ENCODE data around the gene ITPRIP. TPM values are rescaled to one million over a fixed set of nuclear protein-coding genes. Genes with fewer than 3 reads are reported as not detected.

ITPRIP gene
- polyA plus RNA-seq, 3 donors from 2014 or later: 37.0 to 67.8 (median 53.3) TPM

- Mint-ChIP-seq H3K4me1 (peaks cover 19 to 34% of the 10 kb centered on the region in 2 donors), H3K27me3 (ENCODE audit: low read depth in 3 of 3) (peaks cover 0 to 7% (median 5%) of the 10 kb centered on the region in 3 donors), H3K36me3 (peaks cover 0 to 5% (median 0%) of the 10 kb centered on the region in 3 donors), H3K4me3 (no peak overlapping the region), H3K9me3 (no peaks in the 10 kb centered on the region), H3K27ac (no peak overlapping the region)
- DNase-seq: peak; percentile 67 to 76 (median 74)
Measured at GRCh38 chr10:104350127-104350635, 11.9 kb upstream of the ITPRIP start.

GRCh38 chr10:104349623-104350126, 11.4 kb upstream of the ITPRIP start:
- Mint-ChIP-seq H3K4me1 (peaks cover 21 to 36% of the 10 kb centered on the region in 2 donors), H3K27me3 (ENCODE audit: low read depth in 3 of 3) (peaks cover 0 to 7% (median 5%) of the 10 kb centered on the region in 3 donors), H3K36me3 (peaks cover 0 to 5% (median 0%) of the 10 kb centered on the region in 3 donors), H3K4me3 (no peak overlapping the region), H3K27ac (no peak overlapping the region), H3K9me3 (no peaks in the 10 kb centered on the region)
- DNase-seq: no peak

GRCh38 chr10:104348601-104349000, 10.3 kb upstream of the ITPRIP start:
- Mint-ChIP-seq H3K36me3 (peaks cover 0 to 5% (median 0%) of the 10 kb centered on the region in 3 donors), H3K4me3 (no peak overlapping the region), H3K27ac (peak overlapping the region in 2 of 6 donors; percentile 13 to 44), H3K27me3 (ENCODE audit: low read depth in 3 of 3) (peaks cover 0 to 7% (median 3%) of the 10 kb centered on the region in 3 donors), H3K4me1 (peaks cover 21 to 36% of the 10 kb centered on the region in 2 donors), H3K9me3 (no peaks in the 10 kb centered on the region)
- no peak for DNase-seq

DNA sequence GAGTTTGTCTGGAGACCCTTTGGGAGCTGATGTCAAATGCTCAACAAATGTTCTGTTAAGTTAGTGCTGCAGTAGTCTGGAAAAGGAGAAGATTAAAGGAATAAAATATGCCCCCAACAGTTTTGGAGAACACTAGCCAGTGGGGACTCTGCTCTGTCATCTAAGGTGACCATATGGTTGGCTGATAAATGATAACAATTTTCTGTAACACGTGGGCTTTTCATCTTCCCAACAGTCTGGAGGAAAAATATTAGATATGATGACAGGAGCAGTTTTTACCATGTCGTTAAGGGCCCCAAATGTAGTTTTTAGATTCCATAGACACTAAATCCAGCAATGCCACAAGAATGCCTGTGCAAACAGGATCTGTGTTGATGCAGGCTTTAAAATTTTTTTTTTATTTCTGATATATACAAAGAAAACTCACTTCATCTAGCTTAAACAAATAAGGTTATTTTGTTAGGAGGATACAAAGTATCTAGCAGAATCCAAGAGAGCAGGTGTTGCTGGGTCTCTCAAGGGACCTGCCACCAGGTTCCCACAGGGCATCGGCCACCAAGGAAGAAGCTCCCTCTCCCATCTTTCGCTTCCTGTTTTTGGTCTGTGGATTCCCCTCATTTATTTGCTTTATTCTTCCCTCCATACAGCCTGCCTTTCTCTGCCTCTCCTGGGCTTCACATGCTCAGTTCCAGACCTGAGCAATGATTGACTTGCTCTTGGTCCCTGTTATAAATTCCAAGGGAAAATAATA, 9.2 kb upstream of the ITPRIP start:
- no peak for DNase-seq
- Mint-ChIP-seq H3K36me3 (peaks cover 0 to 5% (median 0%) of the 10 kb centered on the region in 3 donors), H3K27me3 (ENCODE audit: low read depth in 3 of 3) (peaks cover 0 to 3% (median 1%) of the 10 kb centered on the region in 3 donors), H3K4me1 (peaks cover 21 to 32% of the 10 kb centered on the region in 2 donors), H3K27ac (peak overlapping the region in 3 of 6 donors; percentile 36 to 55 (median 54)), H3K4me3 (no peak overlapping the region), H3K9me3 (no peaks in the 10 kb centered on the region)

- peaks cover 0 to 5% (median 0%) of the 10 kb centered on the region in 3 donors for H3K36me3 Mint-ChIP-seq
- DNase-seq: peak in 1 of 3 donors; percentile 39
- H3K4me3 Mint-ChIP-seq: peak overlapping the region; percentile 20 to 75 (median 68)
- H3K9me3 Mint-ChIP-seq: no peaks in the 10 kb centered on the region
- H3K27ac Mint-ChIP-seq: peak overlapping the region; percentile 66 to 95 (median 91)
- H3K4me1 Mint-ChIP-seq: peaks cover 21 to 22% of the 10 kb centered on the region in 2 donors
- H3K27me3 Mint-ChIP-seq (ENCODE audit: low read depth in 3 of 3): no peaks in the 10 kb centered on the region
Measured at GRCh38 chr10:104345941-104346340, 7.7 kb upstream of the ITPRIP start.

- peak overlapping the region; percentile 65 to 95 (median 91) for H3K27ac Mint-ChIP-seq
- no peaks in the 10 kb centered on the region for H3K27me3 Mint-ChIP-seq (ENCODE audit: low read depth in 3 of 3)
- H3K4me3 Mint-ChIP-seq: peak overlapping the region in 1 of 5 donors; percentile 6
- DNase-seq: no peak
- H3K4me1 Mint-ChIP-seq: peaks cover 21 to 22% of the 10 kb centered on the region in 2 donors
- H3K36me3 Mint-ChIP-seq: peaks cover 0 to 5% (median 0%) of the 10 kb centered on the region in 3 donors
- no peaks in the 10 kb centered on the region for H3K9me3 Mint-ChIP-seq
Measured at GRCh38 chr10:104345515-104345914, 7.2 kb upstream of the ITPRIP start.

DNA sequence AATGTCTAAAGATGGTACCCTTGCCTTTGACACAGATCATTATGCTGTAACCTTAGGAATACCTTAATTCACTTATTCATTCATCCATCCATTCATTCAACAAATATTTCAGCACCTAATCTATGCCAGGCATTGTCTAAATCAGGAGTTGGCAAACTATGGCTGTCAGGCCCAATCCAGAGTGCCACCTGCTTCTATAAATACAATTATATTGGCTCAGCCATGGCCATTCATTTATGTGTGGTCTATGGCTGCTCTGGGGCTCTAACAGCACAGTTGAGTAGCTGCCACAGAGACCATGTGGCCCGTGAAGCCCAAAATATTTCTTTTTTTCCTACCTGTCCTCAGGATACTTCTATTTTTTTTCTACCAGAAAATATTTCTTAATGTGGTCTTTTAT, 6.0 kb upstream of the ITPRIP start:
- H3K4me3 Mint-ChIP-seq: no peak overlapping the region
- no peak for DNase-seq
- H3K27ac Mint-ChIP-seq: no peak overlapping the region
- H3K4me1 Mint-ChIP-seq: peaks cover 30 to 33% of the 10 kb centered on the region in 2 donors
- peaks cover 0 to 6% (median 2%) of the 10 kb centered on the region in 3 donors for H3K27me3 Mint-ChIP-seq (ENCODE audit: low read depth in 3 of 3)
- H3K36me3 Mint-ChIP-seq: peaks cover 0 to 5% (median 0%) of the 10 kb centered on the region in 3 donors
- H3K9me3 Mint-ChIP-seq: no peaks in the 10 kb centered on the region

DNA sequence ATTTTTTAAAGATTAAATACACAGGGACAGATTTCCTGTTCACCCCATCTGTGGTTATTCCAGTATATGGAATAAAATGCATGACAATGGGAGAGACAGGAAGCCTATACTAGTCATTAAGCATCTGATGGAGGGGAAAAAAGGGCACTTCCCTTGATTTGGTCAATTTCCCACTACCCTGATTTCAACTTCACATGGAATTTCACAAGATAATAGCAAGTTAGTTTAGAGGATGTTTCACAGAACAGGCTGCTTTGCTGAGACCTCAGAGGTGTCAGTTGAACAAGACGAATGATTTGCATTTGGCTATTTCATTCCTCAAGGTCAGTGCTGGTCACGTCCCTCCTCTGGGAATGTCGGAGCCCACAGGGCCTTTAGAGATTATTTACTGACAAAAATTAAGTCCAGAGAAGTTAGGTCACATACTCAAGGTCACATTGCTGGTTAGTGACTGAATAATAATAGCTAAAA, 4.7 kb upstream of the ITPRIP start:
- DNase-seq: no peak
- H3K9me3 Mint-ChIP-seq: no peaks in the 10 kb centered on the region
- H3K36me3 Mint-ChIP-seq: peaks cover 0 to 5% (median 0%) of the 10 kb centered on the region in 3 donors
- peaks cover 9 to 17% (median 9%) of the 10 kb centered on the region in 3 donors for H3K27me3 Mint-ChIP-seq (ENCODE audit: low read depth in 3 of 3)
- H3K4me1 Mint-ChIP-seq: peaks cover 38 to 42% of the 10 kb centered on the region in 2 donors
- no peak overlapping the region for H3K27ac Mint-ChIP-seq
- no peak overlapping the region for H3K4me3 Mint-ChIP-seq

GRCh38 chr10:104340641-104341040, 2.4 kb upstream of the ITPRIP start:
- peaks cover 37 to 44% of the 10 kb centered on the region in 2 donors for H3K4me1 Mint-ChIP-seq
- H3K27ac Mint-ChIP-seq: no peak overlapping the region
- H3K4me3 Mint-ChIP-seq: peak overlapping the region in 4 of 5 donors; percentile 4 to 97 (median 87)
- H3K27me3 Mint-ChIP-seq (ENCODE audit: low read depth in 3 of 3): peaks cover 15 to 27% (median 22%) of the 10 kb centered on the region in 3 donors
- DNase-seq: no peak
- peaks cover 0 to 8% (median 0%) of the 10 kb centered on the region in 3 donors for H3K36me3 Mint-ChIP-seq
- no peaks in the 10 kb centered on the region for H3K9me3 Mint-ChIP-seq

DNA sequence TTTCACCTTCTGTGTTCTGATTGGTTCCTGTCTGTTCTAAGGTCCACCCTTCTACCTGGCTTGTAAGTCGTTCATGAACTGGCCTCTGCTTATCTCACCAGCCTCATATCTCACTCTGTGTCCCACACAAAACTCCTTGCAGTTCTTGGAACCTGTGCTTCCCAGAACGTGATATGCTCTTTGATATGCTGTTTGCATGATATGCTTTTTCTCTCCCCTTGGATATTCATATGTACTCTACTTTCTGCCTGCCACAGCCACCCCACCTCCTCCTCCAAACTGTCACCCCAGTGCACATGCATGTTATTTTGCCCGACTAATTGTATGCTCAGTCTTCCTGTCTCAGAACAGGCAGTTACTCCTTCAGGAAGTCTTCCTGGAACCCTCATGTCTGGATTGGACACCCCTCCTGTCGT, 1.9 kb upstream of the ITPRIP start:
- peaks cover 37 to 44% of the 10 kb centered on the region in 2 donors for H3K4me1 Mint-ChIP-seq
- peak overlapping the region; percentile 58 to 97 (median 95) for H3K4me3 Mint-ChIP-seq
- H3K9me3 Mint-ChIP-seq: no peaks in the 10 kb centered on the region
- peaks cover 15 to 27% (median 22%) of the 10 kb centered on the region in 3 donors for H3K27me3 Mint-ChIP-seq (ENCODE audit: low read depth in 3 of 3)
- peak overlapping the region in 3 of 6 donors; percentile 3 to 72 (median 38) for H3K27ac Mint-ChIP-seq
- peaks cover 0 to 4% (median 0%) of the 10 kb centered on the region in 3 donors for H3K36me3 Mint-ChIP-seq
- DNase-seq: no peak

- Mint-ChIP-seq H3K4me3 (peak overlapping the region; percentile 95 to 100 (median 97)), H3K27ac (peak overlapping the region; percentile 98 to 100 (median 100)), H3K9me3 (no peaks in the 10 kb centered on the region), H3K27me3 (ENCODE audit: low read depth in 3 of 3) (peaks cover 15 to 27% (median 22%) of the 10 kb centered on the region in 3 donors), H3K4me1 (peaks cover 41 to 48% of the 10 kb centered on the region in 2 donors), H3K36me3 (peaks cover 0 to 4% (median 0%) of the 10 kb centered on the region in 3 donors)
- DNase-seq: no peak
Measured at GRCh38 chr10:104339469-104340110, 1.3 kb upstream of the ITPRIP start.

GRCh38 chr10:104337521-104337984, 712 bp downstream of the ITPRIP start:
- no peak for DNase-seq
- H3K27ac Mint-ChIP-seq: peak overlapping the region; percentile 97 to 100 (median 99)
- no peaks in the 10 kb centered on the region for H3K9me3 Mint-ChIP-seq
- H3K36me3 Mint-ChIP-seq: peaks cover 0 to 8% (median 7%) of the 10 kb centered on the region in 3 donors
- H3K27me3 Mint-ChIP-seq (ENCODE audit: low read depth in 3 of 3): peaks cover 20 to 35% (median 34%) of the 10 kb centered on the region in 3 donors
- peak overlapping the region; percentile 95 to 100 (median 97) for H3K4me3 Mint-ChIP-seq
- peaks cover 61 to 68% of the 10 kb centered on the region in 2 donors for H3K4me1 Mint-ChIP-seq

DNA sequence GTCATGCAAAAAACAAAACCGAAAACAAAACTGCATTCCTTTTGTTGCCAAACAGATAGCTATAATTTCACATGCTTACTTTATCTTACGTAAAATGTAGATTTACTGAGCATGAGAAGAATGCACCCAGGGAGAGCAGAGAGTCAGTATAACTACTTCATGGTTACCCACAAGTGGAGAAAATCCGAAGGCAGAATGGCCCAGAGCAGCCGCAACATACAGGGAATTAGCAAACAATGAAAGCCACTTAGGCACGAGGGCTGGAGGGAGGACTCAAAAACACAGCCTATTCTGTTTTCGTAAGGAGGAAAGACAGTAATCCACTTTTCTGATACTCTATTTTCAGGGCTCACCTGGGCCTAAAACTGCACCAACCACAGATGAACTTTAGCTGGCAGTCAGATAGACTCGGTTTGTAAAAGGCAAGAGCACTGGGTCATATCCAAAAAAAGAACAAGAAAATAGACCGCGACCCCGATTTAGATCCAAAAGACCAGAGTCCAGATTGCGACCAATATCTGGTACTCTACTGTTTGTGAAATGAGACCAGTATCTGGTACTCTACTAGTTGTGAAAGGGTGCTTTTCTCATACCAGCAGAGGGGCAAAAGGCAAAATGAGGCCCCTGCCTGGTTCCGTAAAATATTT, 1.3 kb downstream of the ITPRIP start:
- no peak for DNase-seq
- peaks cover under 1 to 8% (median 7%) of the 10 kb centered on the region in 3 donors for H3K36me3 Mint-ChIP-seq
- H3K9me3 Mint-ChIP-seq: no peaks in the 10 kb centered on the region
- H3K27me3 Mint-ChIP-seq (ENCODE audit: low read depth in 3 of 3): peaks cover 20 to 35% (median 34%) of the 10 kb centered on the region in 3 donors
- peak overlapping the region; percentile 95 to 100 (median 97) for H3K4me3 Mint-ChIP-seq
- H3K4me1 Mint-ChIP-seq: peaks cover 66 to 74% of the 10 kb centered on the region in 2 donors
- H3K27ac Mint-ChIP-seq: peak overlapping the region; percentile 97 to 100 (median 99)
